GM12891 (cell line): Measurements from ENCODE around the gene FSD2.

Experiments used
- PAX5 ChIP-seq: IDR thresholded peaks from 2 replicates; pipeline ENCODE4 v1.6.1; 2011; ENCODE audit warnings: low read length, moderate library complexity, mild to moderate bottlenecking; ENCODE audit not compliant: insufficient read depth, severe bottlenecking
- POLR2A ChIP-seq: IDR thresholded peaks from 2 replicates; pipeline ENCODE4 v1.6.1; 2011; ENCODE audit warnings: low read depth, low read length, control low read depth
- POLR2AphosphoS5 ChIP-seq: IDR thresholded peaks from 2 replicates; pipeline ENCODE4 v1.6.1; 2011; ENCODE audit warnings: low read depth, low read length, control low read depth

- TF ChIP-seq POLR2A = no peak
- TF ChIP-seq PAX5 = no peak
- TF ChIP-seq POLR2AphosphoS5 = no peak
These were observed 67.9 kb downstream of the FSD2 start for GRCh38 chr15:82737975-82738374.
